Measurements from ENCODE around the gene MUC20.
"Not testable (repeated sequence)": the region's sequence is repeated elsewhere in the genome, so short reads cannot be mapped to it uniquely, and the experiment has no call there.

Gene MUC20

GRCh38 chr3:195739561-195740111 is 18.9 kb downstream of the MUC20 start:
- H3K4me3 ChIP-seq (ENCODE audit: low read depth, low read length), result no peak overlapping the region
- no peak for TF ChIP-seq CTCF (IDR thresholded peaks at IDR 0.05; ENCODE audit: low read depth, low read length)

- H3K4me3 ChIP-seq (ENCODE audit: low read depth, low read length), result no peak overlapping the region
- TF ChIP-seq CTCF (IDR thresholded peaks at IDR 0.05; ENCODE audit: low read depth, low read length), result no peak
Measured at GRCh38 chr3:195744437-195744836, 23.7 kb downstream of the MUC20 start.

- no peak overlapping the region for H3K4me3 ChIP-seq (ENCODE audit: low read depth, low read length)
- TF ChIP-seq CTCF (IDR thresholded peaks at IDR 0.05; ENCODE audit: low read depth, low read length), result no peak
Measured at GRCh38 chr3:195746346-195746745, 25.6 kb downstream of the MUC20 start.

GRCh38 chr3:195746751-195747150 is 26.0 kb downstream of the MUC20 start:
- H3K4me3 ChIP-seq (ENCODE audit: low read depth, low read length), result no peak overlapping the region
- TF ChIP-seq CTCF (IDR thresholded peaks at IDR 0.05; ENCODE audit: low read depth, low read length), result no peak

- TF ChIP-seq CTCF (IDR thresholded peaks at IDR 0.05; ENCODE audit: low read depth, low read length), result no peak
- H3K4me3 ChIP-seq (ENCODE audit: low read depth, low read length), result no peak overlapping the region
Measured at GRCh38 chr3:195748661-195749060, 27.9 kb downstream of the MUC20 start.

GRCh38 chr3:195749101-195749500 is 28.3 kb downstream of the MUC20 start:
- not testable (repeated sequence) for H3K4me3 ChIP-seq (ENCODE audit: low read depth, low read length)

GRCh38 chr3:195750797-195751520 is 30.2 kb downstream of the MUC20 start:
- no peak for TF ChIP-seq CTCF (IDR thresholded peaks at IDR 0.05; ENCODE audit: low read depth, low read length)
- no peak overlapping the region for H3K4me3 ChIP-seq (ENCODE audit: low read depth, low read length)

GRCh38 chr3:195751560-195751959 is 30.8 kb downstream of the MUC20 start:
- H3K4me3 ChIP-seq (ENCODE audit: low read depth, low read length), result no peak overlapping the region
- no peak for TF ChIP-seq CTCF (IDR thresholded peaks at IDR 0.05; ENCODE audit: low read depth, low read length)

Measured in WI38 (cell line).